OCI-LY3 (cell line): ENCODE measurements around the gene GARNL3.

Experiments
- H2AFZ ChIP-seq: fragments of 200-600, 300-600 bp; shearing (Covaris generic); 2 replicates; pipeline ENCODE4 v1.6.0; 2014; ENCODE audit warnings: antibody characterized with exemption, low read depth, low read length
- H3K27ac ChIP-seq: fragments of 200-600, 300-600 bp; sonication (generic); 2 replicates; pipeline ENCODE4 v1.5.1; 2014; ENCODE audit warnings: mild to moderate bottlenecking, low read length, moderate library complexity, mixed read lengths
- H3K27me3 ChIP-seq: fragments of 200-600, 300-600 bp; sonication (generic); 2 replicates; pipeline ENCODE4 v1.6.1; 2014; ENCODE audit warnings: low read depth, low read length, mixed read lengths
- H3K36me3 ChIP-seq: fragments of 200-600, 300-600 bp; sonication (generic); replicated peaks from 2 replicates; pipeline ENCODE3; 2014; ENCODE audit warnings: low read depth, low read length, mixed read lengths
- H3K4me1 ChIP-seq: fragments of 300-600, 200-600 bp; sonication (generic); 2 replicates; pipeline ENCODE4 v1.6.1; 2014; ENCODE audit warnings: low read length, mixed read lengths
- H3K4me2 ChIP-seq: fragments of 200-600, 300-600 bp; sonication (generic); 2 replicates; pipeline ENCODE4 v1.6.1; 2014; ENCODE audit warnings: low read length, mixed read lengths
- H3K4me3 ChIP-seq: fragments of 300-600, 200-600 bp; sonication (generic); 2 replicates; pipeline ENCODE4 v1.5.1; 2014; ENCODE audit warnings: antibody characterized with exemption, mild to moderate bottlenecking, low read length, moderate library complexity
- H3K79me2 ChIP-seq: fragments of 300-600, 200-600 bp; shearing (Covaris generic); 2 replicates; pipeline ENCODE4 v1.6.1; 2014; ENCODE audit warnings: mild to moderate bottlenecking, low read length, mixed read lengths
- H3K9ac ChIP-seq: fragments of 300-600, 200-600 bp; shearing (Covaris generic); 2 replicates; pipeline ENCODE4 v1.6.0; 2014; ENCODE audit warnings: mild to moderate bottlenecking, low read length, moderate library complexity
- H3K9me3 ChIP-seq: fragments of 200-600, 300-600 bp; shearing (Covaris generic); 2 replicates; pipeline ENCODE4 v1.6.1; 2014; ENCODE audit warnings: low read length, mixed read lengths; ENCODE audit not compliant: insufficient read depth
- H4K20me1 ChIP-seq: fragments of 200-600, 300-600 bp; sonication (generic); 2 replicates; pipeline ENCODE4 v1.6.1; 2016; ENCODE audit warnings: low read length, mixed read lengths; ENCODE audit not compliant: insufficient read depth
- EZH2phosphoT487 ChIP-seq: fragments of 200-600 bp; shearing (Covaris generic); IDR thresholded peaks from 2 replicates; pipeline ENCODE4 v1.6.1; 2018; ENCODE audit warnings: antibody characterized with exemption, mixed run types, low read depth
- TF ChIP-seq, protein P1 (sequence below): fragments of 200-600, 300-600 bp; sonication (generic); IDR thresholded peaks from 2 replicates; pipeline ENCODE4 v1.5.1; 2014; ENCODE audit warnings: antibody characterized with exemption, low read length, low read depth

Gene GARNL3

GRCh38 chr9:127369428-127369827, 104.9 kb downstream of the GARNL3 start:
- H2AFZ ChIP-seq: no peak overlapping the region
- H3K36me3 ChIP-seq: no peaks in the 10 kb centered on the region
- no peak for TF ChIP-seq EZH2phosphoT487
- TF ChIP-seq, protein P1, sequence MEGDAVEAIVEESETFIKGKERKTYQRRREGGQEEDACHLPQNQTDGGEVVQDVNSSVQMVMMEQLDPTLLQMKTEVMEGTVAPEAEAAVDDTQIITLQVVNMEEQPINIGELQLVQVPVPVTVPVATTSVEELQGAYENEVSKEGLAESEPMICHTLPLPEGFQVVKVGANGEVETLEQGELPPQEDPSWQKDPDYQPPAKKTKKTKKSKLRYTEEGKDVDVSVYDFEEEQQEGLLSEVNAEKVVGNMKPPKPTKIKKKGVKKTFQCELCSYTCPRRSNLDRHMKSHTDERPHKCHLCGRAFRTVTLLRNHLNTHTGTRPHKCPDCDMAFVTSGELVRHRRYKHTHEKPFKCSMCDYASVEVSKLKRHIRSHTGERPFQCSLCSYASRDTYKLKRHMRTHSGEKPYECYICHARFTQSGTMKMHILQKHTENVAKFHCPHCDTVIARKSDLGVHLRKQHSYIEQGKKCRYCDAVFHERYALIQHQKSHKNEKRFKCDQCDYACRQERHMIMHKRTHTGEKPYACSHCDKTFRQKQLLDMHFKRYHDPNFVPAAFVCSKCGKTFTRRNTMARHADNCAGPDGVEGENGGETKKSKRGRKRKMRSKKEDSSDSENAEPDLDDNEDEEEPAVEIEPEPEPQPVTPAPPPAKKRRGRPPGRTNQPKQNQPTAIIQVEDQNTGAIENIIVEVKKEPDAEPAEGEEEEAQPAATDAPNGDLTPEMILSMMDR: no peak
- H3K9ac ChIP-seq: no peak overlapping the region
- H3K27ac ChIP-seq: no peak overlapping the region
- no peak overlapping the region for H3K4me2 ChIP-seq
- H3K4me1 ChIP-seq: no peaks in the 10 kb centered on the region
- H3K4me3 ChIP-seq: no peak overlapping the region
- no peaks in the 10 kb centered on the region for H3K9me3 ChIP-seq
- H3K79me2 ChIP-seq: no peaks in the 10 kb centered on the region
- no peaks in the 10 kb centered on the region for H4K20me1 ChIP-seq
- H3K27me3 ChIP-seq: no peaks in the 10 kb centered on the region

DNA sequence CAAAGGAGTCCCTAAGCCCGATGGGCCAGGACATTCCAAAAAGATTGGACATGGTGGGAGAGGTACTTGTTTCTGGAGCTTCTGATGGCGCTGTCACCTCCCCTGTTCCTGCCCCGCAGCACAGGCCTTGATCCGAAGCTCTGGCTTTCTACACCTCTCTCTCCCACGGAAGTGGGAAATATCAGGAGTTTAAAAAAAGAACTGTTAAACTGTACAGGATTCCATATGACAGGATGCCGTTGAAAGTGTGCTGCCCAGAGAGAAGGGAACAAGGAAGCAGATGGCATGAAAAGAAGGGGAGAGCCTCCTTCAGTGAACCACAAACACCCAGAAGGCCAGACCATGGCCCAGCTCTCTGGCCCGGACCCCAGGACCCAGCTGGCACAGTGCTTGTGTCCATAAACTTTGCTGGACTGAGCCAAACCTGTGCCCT, 105.6 kb downstream of the GARNL3 start:
- TF ChIP-seq EZH2phosphoT487: no peak
- TF ChIP-seq, protein P1: no peak
- no peaks in the 10 kb centered on the region for H3K27me3 ChIP-seq

GRCh38 chr9:127370672-127371648, 106.4 kb downstream of the GARNL3 start:
- Histone ChIP-seq H3K9ac (no peak overlapping the region), H3K79me2 (no peaks in the 10 kb centered on the region), H3K4me3 (no peak overlapping the region), H3K27me3 (no peaks in the 10 kb centered on the region), H3K4me2 (no peak overlapping the region), H3K36me3 (no peaks in the 10 kb centered on the region), H3K9me3 (no peaks in the 10 kb centered on the region), H2AFZ (no peak overlapping the region), H3K4me1 (no peaks in the 10 kb centered on the region), H3K27ac (no peak overlapping the region), H4K20me1 (no peaks in the 10 kb centered on the region)
- TF ChIP-seq EZH2phosphoT487: no peak
- TF ChIP-seq, protein P1: no peak

More for the DNA sequence above, 105.6 kb downstream of the GARNL3 start:
- Histone ChIP-seq H3K4me2 (no peak overlapping the region), H3K36me3 (no peaks in the 10 kb centered on the region), H3K4me3 (no peak overlapping the region), H3K79me2 (no peaks in the 10 kb centered on the region), H2AFZ (no peak overlapping the region), H4K20me1 (no peaks in the 10 kb centered on the region), H3K9me3 (no peaks in the 10 kb centered on the region), H3K27ac (no peak overlapping the region), H3K9ac (no peak overlapping the region), H3K4me1 (no peaks in the 10 kb centered on the region)

DNA sequence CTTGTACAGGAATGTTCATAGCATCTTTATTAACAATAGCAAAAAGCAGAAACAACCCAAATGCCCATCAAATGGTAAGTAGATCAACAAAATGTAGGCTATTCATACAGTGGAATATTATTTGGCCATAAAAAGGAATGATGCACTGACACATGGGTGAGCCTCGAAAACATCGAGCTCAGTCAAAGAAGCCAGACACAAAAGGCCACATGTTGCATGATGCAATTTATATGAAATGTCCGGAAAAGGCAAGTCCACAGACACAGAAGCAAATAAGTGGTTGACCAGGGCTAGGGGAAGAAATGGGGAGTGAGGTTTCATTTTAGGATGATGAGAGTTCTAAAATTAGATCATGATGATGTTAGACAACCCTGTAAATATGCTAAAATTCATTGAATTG, 115.9 kb downstream of the GARNL3 start:
- Histone ChIP-seq H3K9me3 (no peaks in the 10 kb centered on the region), H2AFZ (no peak overlapping the region), H3K27ac (no peak overlapping the region), H3K36me3 (no peaks in the 10 kb centered on the region), H3K79me2 (no peaks in the 10 kb centered on the region), H3K4me2 (no peak overlapping the region), H3K27me3 (no peaks in the 10 kb centered on the region), H3K9ac (no peak overlapping the region), H3K4me3 (no peak overlapping the region), H3K4me1 (no peaks in the 10 kb centered on the region), H4K20me1 (no peaks in the 10 kb centered on the region)
- TF ChIP-seq, protein P1: no peak
- no peak for TF ChIP-seq EZH2phosphoT487
